Stimulated activated CD4-positive, alpha-beta T cell treated with anti-CD3 and anti-CD28 coated beads, Interleukin-12 subunit alpha, Interleukin-12 subunit beta, amount 100 ng/mL, for 48 hours (primary cell): ENCODE results near the gene ADGRA3.

Experiments used
- DNase-seq, 3 donors: peaks; one replicate each; pipeline ENCODE4 v3.0.0-alpha.2; 2020; ENCODE audit warnings: low read depth in 2 of 3, low spot score in 1 of 3

Gene ADGRA3

GRCh38 chr4:22514001-22514400 lies 1.9 kb downstream of the ADGRA3 start:
- DNase-seq: no peak

- no peak for DNase-seq
These were observed 3.6 kb downstream of the ADGRA3 start for GRCh38 chr4:22512306-22512705.

- no peak for DNase-seq
These were observed 5.1 kb downstream of the ADGRA3 start for GRCh38 chr4:22510750-22511149.

GRCh38 chr4:22508376-22508775 lies 7.5 kb downstream of the ADGRA3 start:
- no peak for DNase-seq

- DNase-seq: no peak
These were observed 10.9 kb downstream of the ADGRA3 start for GRCh38 chr4:22504922-22505321.

GRCh38 chr4:22504447-22504846 lies 11.4 kb downstream of the ADGRA3 start:
- no peak for DNase-seq

GRCh38 chr4:22502895-22503814 lies 12.7 kb downstream of the ADGRA3 start:
- no peak for DNase-seq

GRCh38 chr4:22501715-22502095 lies 14.2 kb downstream of the ADGRA3 start:
- no peak for DNase-seq

- peak in 1 of 3 donors; percentile 35 for DNase-seq
These were observed 14.8 kb downstream of the ADGRA3 start for GRCh38 chr4:22500831-22501714.

GRCh38 chr4:22500128-22500611 lies 15.7 kb downstream of the ADGRA3 start:
- no peak for DNase-seq

GRCh38 chr4:22498866-22499265 lies 17.0 kb downstream of the ADGRA3 start:
- no peak for DNase-seq

GRCh38 chr4:22496165-22496813 lies 19.6 kb downstream of the ADGRA3 start:
- no peak for DNase-seq

- no peak for DNase-seq
These were observed 22.3 kb downstream of the ADGRA3 start for GRCh38 chr4:22493523-22493922.

- DNase-seq: no peak
These were observed 22.9 kb downstream of the ADGRA3 start for GRCh38 chr4:22492987-22493386.

GRCh38 chr4:22491939-22492338 lies 23.9 kb downstream of the ADGRA3 start:
- no peak for DNase-seq

GRCh38 chr4:22490718-22491315 lies 25.0 kb downstream of the ADGRA3 start:
- no peak for DNase-seq

GRCh38 chr4:22488106-22488505 lies 27.8 kb downstream of the ADGRA3 start:
- DNase-seq: no peak

- DNase-seq: no peak
These were observed 28.5 kb downstream of the ADGRA3 start for GRCh38 chr4:22487328-22487727.

- DNase-seq: no peak
These were observed 29.6 kb downstream of the ADGRA3 start for GRCh38 chr4:22486276-22486675.

- no peak for DNase-seq
These were observed 30.1 kb downstream of the ADGRA3 start for GRCh38 chr4:22485737-22486136.

GRCh38 chr4:22483551-22483981 lies 32.3 kb downstream of the ADGRA3 start:
- no peak for DNase-seq
